NT2/D1 (cell line): Measurements from ENCODE around the gene SUPT5H.
"Not testable (repeated sequence)": the region's sequence is repeated elsewhere in the genome, so short reads cannot be mapped to it uniquely, and the experiment has no call there.

ENCODE experiments used
- DNase-seq: peaks from one replicate; pipeline ENCODE4 v3.0.0-alpha.2; 2011; ENCODE audit warnings: low read depth, low spot score
- H3K27me3 ChIP-seq: 2 replicates; pipeline ENCODE4 v1.6.0; 2011; ENCODE audit warnings: mild to moderate bottlenecking; ENCODE audit not compliant: insufficient read length, insufficient read depth
- H3K36me3 ChIP-seq: 2 replicates; pipeline ENCODE4 v1.6.1; 2011; ENCODE audit warnings: mild to moderate bottlenecking, low read length, mixed read lengths; ENCODE audit not compliant: insufficient read depth, insufficient read length
- H3K4me1 ChIP-seq: 2 replicates; pipeline ENCODE4 v1.5.1; 2011; ENCODE audit not compliant: insufficient read depth, insufficient read length
- H3K4me3 ChIP-seq: 2 replicates; pipeline ENCODE4 v1.5.1; 2011; ENCODE audit warnings: low read depth; ENCODE audit not compliant: insufficient read length
- H3K9ac ChIP-seq: 2 replicates; pipeline ENCODE4 v1.6.0; 2011; ENCODE audit warnings: low read depth; ENCODE audit not compliant: insufficient read length
- H3K9me3 ChIP-seq: 2 replicates; pipeline ENCODE4 v1.5.1; 2011; ENCODE audit warnings: mild to moderate bottlenecking, low read length; ENCODE audit not compliant: insufficient read depth
- SUZ12 ChIP-seq: IDR thresholded peaks from 2 replicates; pipeline ENCODE4 v1.6.1; 2011; ENCODE audit not compliant: insufficient read length, insufficient read depth; ENCODE audit errors: extremely low read depth
- YY1 ChIP-seq: IDR thresholded peaks from 2 replicates; pipeline ENCODE4 v1.6.1; 2011; ENCODE audit not compliant: insufficient read length, insufficient read depth
- ZNF274 ChIP-seq: IDR thresholded peaks from 2 replicates; pipeline ENCODE4 v1.6.1; 2011; ENCODE audit warnings: mild to moderate bottlenecking, low read depth, low read length

The SUPT5H gene

DNA sequence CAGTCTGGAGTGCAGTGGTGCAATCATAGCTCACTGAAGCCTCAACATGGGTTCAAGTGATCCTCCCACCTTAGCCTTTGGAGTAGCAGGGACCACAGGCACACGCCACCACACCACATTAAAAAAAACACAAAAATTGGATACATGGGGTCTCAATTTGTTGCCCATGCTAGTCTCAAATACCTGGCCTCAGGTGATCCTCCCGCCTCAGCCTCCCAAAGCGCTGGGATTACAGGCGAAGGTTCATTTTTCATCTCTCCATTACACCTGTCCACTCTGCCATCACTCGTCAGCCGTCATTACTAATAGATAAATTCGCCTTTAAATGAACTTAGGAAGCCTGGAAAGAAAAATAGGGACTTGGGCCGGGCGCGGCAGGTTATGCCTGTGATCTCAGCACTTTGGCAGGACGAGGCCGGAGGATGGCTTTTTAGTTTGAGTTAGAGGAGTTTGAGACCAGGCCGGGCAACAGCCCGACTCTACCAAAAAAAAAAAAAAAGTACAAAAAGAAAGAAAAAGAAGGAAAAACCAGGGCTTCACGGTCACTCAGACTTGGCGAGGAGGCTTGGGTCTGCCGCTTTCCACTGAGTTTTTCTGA, 685 bp upstream of the SUPT5H start:
- H3K36me3 ChIP-seq: peaks cover 26% of the 10 kb centered on the region
- no peaks in the 10 kb centered on the region for H3K9me3 ChIP-seq
- H3K4me3 ChIP-seq: peak overlapping the region; percentile 96
- TF ChIP-seq YY1 (no peak), ZNF274 (no peak), SUZ12 (no peak)
- H3K27me3 ChIP-seq: no peaks in the 10 kb centered on the region
- no peaks in the 10 kb centered on the region for H3K4me1 ChIP-seq
- H3K9ac ChIP-seq: peak overlapping the region; percentile 95
- DNase-seq: no peak

DNA sequence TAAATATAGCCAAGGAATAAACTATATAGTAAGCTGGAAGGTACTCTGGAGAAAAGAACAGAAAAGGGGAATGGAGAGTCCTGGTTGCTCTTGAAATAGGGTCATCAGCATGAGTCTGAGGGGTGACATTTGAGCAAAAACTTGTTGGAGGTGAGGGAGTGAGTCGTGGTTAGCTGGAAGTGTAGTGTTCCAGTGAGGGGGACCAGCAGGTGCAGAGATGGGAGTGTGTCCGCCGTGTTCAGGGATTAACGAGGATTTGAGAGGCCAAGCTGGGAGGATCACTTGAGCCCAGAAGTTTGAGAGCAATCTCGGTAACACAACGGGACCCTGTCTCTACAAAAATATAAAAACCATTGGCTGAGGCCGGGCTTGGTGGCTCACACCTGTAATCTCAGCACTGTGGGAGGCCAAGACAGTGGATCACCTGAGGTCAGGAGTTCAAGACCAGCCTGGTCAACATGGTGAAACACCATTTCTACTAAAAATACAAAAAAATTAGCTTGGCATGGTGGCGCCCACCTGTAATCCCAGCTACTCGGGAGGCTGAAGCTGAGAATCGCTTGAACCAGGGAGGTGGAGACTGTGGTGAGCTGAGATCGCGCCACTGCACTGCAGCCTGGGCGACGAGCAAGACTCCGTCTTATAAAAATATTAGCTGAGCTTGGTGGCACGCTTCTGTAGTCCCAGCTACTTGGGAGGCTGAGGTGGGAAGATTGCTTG, 1.1 kb downstream of the SUPT5H start:
- Histone ChIP-seq H3K4me3 (peak overlapping the region; percentile 96), H3K36me3 (peaks cover 28% of the 10 kb centered on the region), H3K27me3 (no peaks in the 10 kb centered on the region), H3K4me1 (no peaks in the 10 kb centered on the region), H3K9me3 (no peaks in the 10 kb centered on the region), H3K9ac (peak overlapping the region; percentile 95)
- TF ChIP-seq ZNF274 (no peak), YY1 (no peak), SUZ12 (no peak)
- DNase-seq: no peak

- no peak for DNase-seq
- Histone ChIP-seq H3K27me3 (no peaks in the 10 kb centered on the region), H3K9ac (no peak overlapping the region), H3K4me1 (no peaks in the 10 kb centered on the region), H3K9me3 (no peaks in the 10 kb centered on the region), H3K36me3 (peaks cover 45% of the 10 kb centered on the region), H3K4me3 (no peak overlapping the region)
- TF ChIP-seq YY1 (no peak), SUZ12 (no peak), ZNF274 (no peak)
Measured at GRCh38 chr19:39448271-39448670, 2.9 kb downstream of the SUPT5H start.

- peaks cover 47% of the 10 kb centered on the region for H3K36me3 ChIP-seq
- no peaks in the 10 kb centered on the region for H3K4me1 ChIP-seq
- H3K27me3 ChIP-seq: no peaks in the 10 kb centered on the region
- DNase-seq: no peak
- H3K9me3 ChIP-seq: no peaks in the 10 kb centered on the region
- H3K4me3 ChIP-seq: no peak overlapping the region
- TF ChIP-seq ZNF274: no peak
- TF ChIP-seq YY1: no peak
- TF ChIP-seq SUZ12: no peak
- H3K9ac ChIP-seq: no peak overlapping the region
Measured at GRCh38 chr19:39449116-39449797, 3.9 kb downstream of the SUPT5H start.

DNA sequence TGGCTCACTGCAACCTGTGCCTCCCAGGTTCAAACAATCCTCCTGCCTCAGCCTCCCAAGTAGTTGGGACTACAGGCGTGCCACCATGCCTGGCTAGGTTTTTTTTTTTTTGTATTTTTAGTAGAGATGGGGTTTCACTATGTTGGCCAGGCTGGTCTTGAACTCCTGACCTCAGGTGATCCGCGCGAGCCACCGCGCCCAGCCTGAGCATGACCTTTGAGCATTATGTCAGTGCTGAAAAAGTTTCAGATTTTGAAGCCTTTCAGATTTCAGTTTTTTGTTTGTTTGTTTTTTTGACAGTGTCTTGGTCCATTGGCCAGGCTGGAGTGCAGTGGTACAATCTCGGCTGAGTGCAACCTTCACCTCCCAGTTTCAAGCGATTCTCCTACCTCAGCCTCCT, 5.9 kb downstream of the SUPT5H start:
- H3K4me3 ChIP-seq, DNase-seq, H3K27me3 ChIP-seq, H3K9ac ChIP-seq, H3K4me1 ChIP-seq, H3K9me3 ChIP-seq: not testable (repeated sequence)
- H3K36me3 ChIP-seq: peaks cover 53% of the 10 kb centered on the region

DNA sequence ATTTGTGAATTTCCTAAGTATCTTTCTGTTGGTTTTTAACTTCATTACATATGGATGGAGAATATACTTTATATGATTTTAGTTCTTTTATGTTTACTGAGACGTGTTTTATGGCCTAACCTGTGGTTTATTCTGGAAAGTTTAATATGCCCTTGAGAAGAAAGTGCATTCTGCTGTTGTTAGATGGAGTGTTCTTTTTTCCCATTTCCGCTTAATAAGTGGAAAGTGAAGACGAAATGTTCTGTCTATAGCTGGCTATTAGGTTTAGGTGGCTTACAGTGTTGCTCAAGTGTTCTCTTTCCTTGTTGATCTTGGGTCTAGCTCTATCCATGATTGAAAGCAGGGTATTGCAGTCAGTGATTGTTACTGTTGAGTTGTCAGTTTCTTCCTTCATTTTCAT, 18.0 kb downstream of the SUPT5H start:
- Histone ChIP-seq H3K4me3 (no peak overlapping the region), H3K9me3 (no peaks in the 10 kb centered on the region), H3K4me1 (no peaks in the 10 kb centered on the region), H3K27me3 (no peaks in the 10 kb centered on the region), H3K36me3 (peaks cover 78% of the 10 kb centered on the region), H3K9ac (no peak overlapping the region)
- DNase-seq: no peak
- TF ChIP-seq ZNF274 (no peak), SUZ12 (no peak), YY1 (no peak)

- no peak for DNase-seq
- Histone ChIP-seq H3K4me3 (no peak overlapping the region), H3K27me3 (no peaks in the 10 kb centered on the region), H3K36me3 (peaks cover 78% of the 10 kb centered on the region), H3K9me3 (no peaks in the 10 kb centered on the region), H3K9ac (no peak overlapping the region), H3K4me1 (no peaks in the 10 kb centered on the region)
- TF ChIP-seq SUZ12 (no peak), YY1 (no peak), ZNF274 (no peak)
Measured at GRCh38 chr19:39465956-39466747, 20.8 kb downstream of the SUPT5H start.
